ENCODE measurements around the gene SLAMF7. TPM values are rescaled to one million over a fixed set of nuclear protein-coding genes. Genes with fewer than 3 reads are reported as not detected.
"Not testable (repeated sequence)": the region's sequence is repeated elsewhere in the genome, so short reads cannot be mapped to it uniquely, and the experiment has no call there.

SLAMF7 gene, protein sequence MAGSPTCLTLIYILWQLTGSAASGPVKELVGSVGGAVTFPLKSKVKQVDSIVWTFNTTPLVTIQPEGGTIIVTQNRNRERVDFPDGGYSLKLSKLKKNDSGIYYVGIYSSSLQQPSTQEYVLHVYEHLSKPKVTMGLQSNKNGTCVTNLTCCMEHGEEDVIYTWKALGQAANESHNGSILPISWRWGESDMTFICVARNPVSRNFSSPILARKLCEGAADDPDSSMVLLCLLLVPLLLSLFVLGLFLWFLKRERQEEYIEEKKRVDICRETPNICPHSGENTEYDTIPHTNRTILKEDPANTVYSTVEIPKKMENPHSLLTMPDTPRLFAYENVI
- 0.24 TPM in 1 of 2 replicates, not detected in the other for total RNA-seq (2014; rRNA removed; shearing (Covaris generic))

DNA sequence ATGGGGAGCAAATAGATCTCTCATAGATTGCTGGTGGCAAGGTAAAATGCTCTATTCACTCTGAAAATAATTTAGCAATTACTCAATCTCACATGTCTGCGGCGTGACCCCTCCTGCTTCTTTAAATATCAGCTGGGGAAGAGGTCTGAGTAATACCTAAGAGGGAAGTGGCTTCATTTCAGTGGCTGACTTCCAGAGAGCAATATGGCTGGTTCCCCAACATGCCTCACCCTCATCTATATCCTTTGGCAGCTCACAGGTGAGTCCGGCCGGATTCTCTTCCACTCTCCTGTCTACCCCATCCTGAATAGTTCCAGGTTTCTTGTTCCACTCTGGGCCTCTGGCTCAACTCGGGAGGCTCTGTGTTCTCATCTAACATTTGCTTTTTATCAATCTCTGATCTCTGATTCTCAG, at the start of gene SLAMF7:
TSS of gene SLAMF7 (plus strand) at position 150 of the 414 bp plus-strand sequence. CDS start at position 205, 55 bp downstream.
- Histone ChIP-seq H3K4me3 (ENCODE audit: insufficient read depth, low read depth, low read length) (no peak within 1 kb of the TSS), H3K27me3 (ENCODE audit: control insufficient read depth, insufficient read depth, low read length) (no peaks in the 10 kb centered on the region), H3K36me3 (replicated peaks; ENCODE audit: control insufficient read depth, insufficient read depth, low read length) (no peaks in the 10 kb centered on the region)
- DNase-seq, result no peak

DNA sequence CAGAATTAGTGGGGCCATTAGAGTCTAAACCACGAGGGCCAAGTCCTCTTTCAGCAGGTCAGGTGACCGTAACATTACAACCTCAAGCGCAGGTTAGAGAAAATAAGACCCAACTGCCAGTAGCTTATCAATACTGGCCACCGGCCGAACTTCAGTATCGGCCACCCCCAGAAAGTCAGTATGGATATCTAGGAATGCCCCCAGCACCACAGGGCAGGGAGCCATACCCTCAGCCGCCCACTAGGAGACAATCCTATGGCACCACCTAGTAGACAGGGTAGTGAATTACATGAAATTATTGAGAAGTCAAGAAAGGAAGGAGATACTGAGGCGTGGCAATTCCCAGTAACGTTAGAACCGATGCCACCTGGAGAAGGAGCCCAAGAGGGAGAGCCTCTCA, 46.7 kb upstream of the SLAMF7 start:
- H3K36me3 ChIP-seq (replicated peaks; ENCODE audit: control insufficient read depth, insufficient read depth, low read length); H3K27me3 ChIP-seq (ENCODE audit: control insufficient read depth, insufficient read depth, low read length); H3K4me3 ChIP-seq (ENCODE audit: insufficient read depth, low read depth, low read length); DNase-seq: not testable (repeated sequence)

DNA sequence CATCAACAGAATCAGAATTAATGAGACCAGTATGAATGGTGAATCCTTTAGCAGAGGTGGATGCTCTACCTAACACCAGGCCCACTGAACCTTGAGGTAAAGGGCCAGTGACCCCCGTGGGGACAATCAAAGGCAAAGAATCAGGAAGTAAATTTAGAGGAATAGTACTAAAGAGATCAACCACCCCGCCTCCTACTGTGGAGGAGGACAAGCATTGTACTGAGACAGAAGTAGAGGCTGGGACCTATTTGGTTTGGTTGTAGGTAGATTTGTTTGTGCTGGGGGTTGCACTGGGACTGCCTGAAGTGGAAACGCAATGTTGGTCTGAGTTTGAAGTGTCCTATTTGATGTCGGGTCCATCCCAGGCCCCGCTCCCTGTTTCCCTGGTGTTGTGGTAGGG, 36.9 kb upstream of the SLAMF7 start:
- DNase-seq, result no peak
- no peaks in the 10 kb centered on the region for H3K27me3 ChIP-seq (ENCODE audit: control insufficient read depth, insufficient read depth, low read length)
- no peak overlapping the region for H3K4me3 ChIP-seq (ENCODE audit: insufficient read depth, low read depth, low read length)
- H3K36me3 ChIP-seq (replicated peaks; ENCODE audit: control insufficient read depth, insufficient read depth, low read length), result no peaks in the 10 kb centered on the region

DNA sequence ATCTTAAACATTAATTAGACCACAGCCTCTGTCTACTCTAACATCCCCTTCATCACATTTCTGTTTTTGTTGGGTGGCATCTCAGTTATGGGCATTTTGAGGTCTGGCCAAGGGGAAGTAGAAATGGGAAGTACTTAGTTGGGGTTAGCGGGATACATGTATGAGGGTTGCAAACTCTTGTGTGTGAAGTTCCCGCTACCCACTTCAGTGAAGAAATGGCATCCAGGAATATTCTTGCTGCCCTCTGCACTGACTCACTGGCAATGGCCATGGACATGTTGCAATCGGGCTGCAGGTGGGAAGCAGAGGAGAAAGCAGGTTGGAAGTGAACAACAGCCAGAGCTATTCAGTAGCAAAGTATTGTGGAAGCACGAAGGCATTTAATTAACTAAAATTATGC, 34.8 kb upstream of the SLAMF7 start:
- Histone ChIP-seq H3K4me3 (ENCODE audit: insufficient read depth, low read depth, low read length) (no peak overlapping the region), H3K36me3 (replicated peaks; ENCODE audit: control insufficient read depth, insufficient read depth, low read length) (no peaks in the 10 kb centered on the region), H3K27me3 (ENCODE audit: control insufficient read depth, insufficient read depth, low read length) (no peaks in the 10 kb centered on the region; the same call in 1 of the 2 replicates)
- no peak for DNase-seq

DNA sequence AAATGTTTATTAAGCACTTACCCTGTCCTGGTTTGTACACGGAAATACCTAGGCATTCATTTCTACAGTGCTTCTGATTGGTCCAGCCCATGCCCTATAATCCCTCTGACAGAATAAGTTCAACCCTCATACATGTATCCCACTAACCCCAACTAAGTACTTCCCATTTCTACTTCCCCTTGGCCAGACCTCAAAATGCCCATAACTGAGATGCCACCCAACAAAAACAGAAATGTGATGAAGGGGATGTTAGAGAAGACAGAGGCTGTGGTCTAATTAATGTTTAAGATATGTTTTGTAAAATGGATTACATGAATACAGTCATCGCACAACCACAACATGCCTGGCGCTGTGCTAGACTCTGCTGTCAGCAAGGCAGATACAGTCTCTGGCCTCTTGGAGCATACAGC, 33.8 kb upstream of the SLAMF7 start:
- H3K4me3 ChIP-seq (ENCODE audit: insufficient read depth, low read depth, low read length); H3K36me3 ChIP-seq (replicated peaks; ENCODE audit: control insufficient read depth, insufficient read depth, low read length); DNase-seq; H3K27me3 ChIP-seq (ENCODE audit: control insufficient read depth, insufficient read depth, low read length): not testable (repeated sequence)

DNA sequence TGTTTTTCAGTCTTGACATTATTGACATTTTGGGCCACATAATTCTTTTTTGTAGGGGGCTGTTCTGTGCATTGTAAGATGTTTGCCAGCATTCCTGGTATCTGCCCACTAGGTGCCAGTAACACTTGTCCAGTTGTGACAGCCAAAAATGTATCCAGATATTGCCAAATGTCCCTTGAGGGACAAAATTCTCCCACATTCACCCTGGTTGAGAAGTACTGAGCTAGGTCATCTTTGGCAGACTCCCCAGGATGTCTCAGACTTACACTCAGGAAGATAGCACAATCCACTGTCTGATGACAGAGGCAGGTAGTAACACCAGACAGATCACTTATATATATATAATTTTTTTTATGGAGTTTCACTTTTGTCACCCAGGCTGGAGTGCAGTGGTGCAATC, 33.3 kb upstream of the SLAMF7 start:
- DNase-seq, result no peak
- Histone ChIP-seq H3K36me3 (replicated peaks; ENCODE audit: control insufficient read depth, insufficient read depth, low read length) (no peaks in the 10 kb centered on the region), H3K27me3 (ENCODE audit: control insufficient read depth, insufficient read depth, low read length) (no peaks in the 10 kb centered on the region; the same call in 1 of the 2 replicates), H3K4me3 (ENCODE audit: insufficient read depth, low read depth, low read length) (no peak overlapping the region)

DNA sequence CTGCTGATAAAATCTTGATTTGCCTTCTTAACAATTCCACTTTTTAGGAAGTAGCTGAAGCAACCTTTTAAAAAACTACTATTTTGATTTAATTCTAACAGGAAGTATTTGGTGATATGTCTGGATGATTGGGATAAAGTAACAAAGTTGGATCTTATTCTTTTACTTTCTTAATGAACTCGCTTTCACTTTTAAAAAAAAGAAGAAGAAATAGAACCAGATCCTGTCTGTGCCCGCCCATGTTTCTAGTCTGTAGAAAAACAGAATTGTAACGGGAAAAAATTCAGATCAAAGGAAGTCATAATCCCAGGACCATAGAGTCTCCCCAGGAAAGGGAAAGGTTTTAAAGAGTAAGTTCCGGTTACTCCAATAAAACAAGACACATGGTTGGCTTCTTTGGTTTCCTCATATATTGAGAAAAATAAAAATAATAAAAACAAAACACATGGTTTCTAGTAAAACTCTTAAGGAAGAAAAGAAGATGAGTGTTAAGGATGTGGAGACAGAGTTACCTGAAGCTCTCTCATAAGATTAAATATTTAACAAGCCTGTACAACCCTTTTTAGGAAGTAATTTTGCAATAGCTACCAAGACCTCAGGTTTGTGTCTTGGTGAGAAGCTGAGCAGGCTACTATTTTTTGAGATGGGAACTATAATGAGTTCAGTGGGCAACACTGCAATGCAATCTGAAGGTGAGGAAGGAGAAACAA, 32.4 kb upstream of the SLAMF7 start:
- H3K4me3 ChIP-seq (ENCODE audit: insufficient read depth, low read depth, low read length), result no peak overlapping the region
- H3K27me3 ChIP-seq (ENCODE audit: control insufficient read depth, insufficient read depth, low read length), result no peaks in the 10 kb centered on the region; the same call in 1 of the 2 replicates
- DNase-seq, result no peak
- no peaks in the 10 kb centered on the region for H3K36me3 ChIP-seq (replicated peaks; ENCODE audit: control insufficient read depth, insufficient read depth, low read length)

DNA sequence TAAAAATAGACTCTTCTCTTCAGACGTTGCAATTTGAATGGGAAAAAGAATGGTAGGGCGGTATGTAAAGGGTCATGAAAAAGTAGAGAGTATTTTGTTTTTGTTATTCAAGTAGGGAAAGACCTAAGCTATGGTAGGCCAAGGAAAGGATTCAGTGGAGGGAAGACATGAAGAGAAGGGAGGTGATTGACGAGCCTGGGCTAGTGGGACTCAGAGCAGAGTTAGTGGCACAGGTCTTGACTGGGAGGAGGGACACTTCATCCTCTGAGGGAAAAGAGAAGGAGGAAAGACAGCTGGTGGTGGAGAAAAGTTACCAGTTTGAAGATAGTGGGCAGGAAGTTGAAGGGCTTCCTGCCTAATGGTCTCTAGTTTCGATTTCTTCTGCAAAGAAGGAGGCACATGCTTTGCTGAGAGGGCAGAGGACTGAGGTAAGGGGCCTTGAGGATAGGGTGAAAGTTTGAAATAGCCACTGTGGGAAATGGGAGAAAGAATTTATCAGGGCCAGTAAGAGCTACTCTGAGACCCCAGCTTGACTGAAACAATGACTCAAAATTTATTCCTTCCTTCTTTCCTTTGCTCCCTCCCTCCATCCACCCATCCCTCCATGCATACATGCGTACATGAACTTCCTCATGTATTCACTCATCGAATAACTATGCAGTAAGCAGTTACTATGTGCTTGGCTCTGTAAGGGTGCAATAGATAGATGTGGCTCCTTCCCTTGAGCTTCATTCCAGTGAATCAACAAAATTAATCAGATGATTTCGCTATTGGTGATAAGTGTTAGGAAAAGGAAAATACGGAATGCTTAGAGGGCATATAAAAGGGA, 31.6 kb upstream of the SLAMF7 start:
- H3K27me3 ChIP-seq (ENCODE audit: control insufficient read depth, insufficient read depth, low read length), result no peaks in the 10 kb centered on the region; the same call in 1 of the 2 replicates
- no peak overlapping the region for H3K4me3 ChIP-seq (ENCODE audit: insufficient read depth, low read depth, low read length)
- H3K36me3 ChIP-seq (replicated peaks; ENCODE audit: control insufficient read depth, insufficient read depth, low read length), result no peaks in the 10 kb centered on the region
- DNase-seq, result no peak

DNA sequence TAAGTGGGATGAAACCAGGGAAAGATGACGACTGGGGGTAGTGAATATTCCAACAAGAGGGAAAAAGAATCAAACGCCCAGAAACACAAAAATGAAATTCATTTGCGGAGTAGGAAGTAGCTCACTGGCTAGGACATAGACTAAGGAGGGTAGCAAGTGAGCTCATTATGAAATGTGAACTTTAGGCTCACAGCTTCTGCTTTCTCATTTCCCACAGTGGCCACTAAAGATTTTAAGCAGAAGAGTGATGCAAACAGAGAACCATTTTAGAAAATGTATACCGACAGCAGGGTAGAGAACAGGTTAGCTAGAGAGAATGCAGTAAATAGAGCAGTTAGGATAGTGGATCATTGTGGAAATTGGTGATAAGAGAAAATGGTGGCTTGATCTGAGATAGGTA, 30.9 kb upstream of the SLAMF7 start:
- no peak overlapping the region for H3K4me3 ChIP-seq (ENCODE audit: insufficient read depth, low read depth, low read length)
- H3K27me3 ChIP-seq (ENCODE audit: control insufficient read depth, insufficient read depth, low read length), result no peaks in the 10 kb centered on the region; the same call in 1 of the 2 replicates
- no peak for DNase-seq
- no peaks in the 10 kb centered on the region for H3K36me3 ChIP-seq (replicated peaks; ENCODE audit: control insufficient read depth, insufficient read depth, low read length)

DNA sequence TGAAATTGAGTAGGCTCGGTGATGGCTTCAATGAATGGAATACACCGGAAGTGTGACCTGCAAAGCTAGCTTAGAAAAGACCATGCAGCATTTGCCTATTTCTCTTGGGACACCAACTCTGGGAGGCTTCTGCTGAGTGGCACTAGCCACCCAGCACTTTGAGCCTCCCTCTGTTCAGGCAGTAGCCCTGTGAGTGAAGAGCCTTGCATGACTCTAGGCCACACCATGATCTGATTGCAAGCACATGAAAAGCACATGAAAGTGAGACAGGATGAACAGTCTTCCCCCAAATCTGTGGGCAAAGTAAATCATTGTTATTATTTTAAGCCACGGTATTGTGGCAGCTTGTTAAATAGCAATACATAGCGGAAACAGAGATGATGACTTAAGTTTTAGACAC, 30.2 kb upstream of the SLAMF7 start:
- Histone ChIP-seq H3K36me3 (replicated peaks; ENCODE audit: control insufficient read depth, insufficient read depth, low read length) (no peaks in the 10 kb centered on the region), H3K27me3 (ENCODE audit: control insufficient read depth, insufficient read depth, low read length) (no peaks in the 10 kb centered on the region; the same call in 1 of the 2 replicates), H3K4me3 (ENCODE audit: insufficient read depth, low read depth, low read length) (no peak overlapping the region)
- DNase-seq, result no peak

DNA sequence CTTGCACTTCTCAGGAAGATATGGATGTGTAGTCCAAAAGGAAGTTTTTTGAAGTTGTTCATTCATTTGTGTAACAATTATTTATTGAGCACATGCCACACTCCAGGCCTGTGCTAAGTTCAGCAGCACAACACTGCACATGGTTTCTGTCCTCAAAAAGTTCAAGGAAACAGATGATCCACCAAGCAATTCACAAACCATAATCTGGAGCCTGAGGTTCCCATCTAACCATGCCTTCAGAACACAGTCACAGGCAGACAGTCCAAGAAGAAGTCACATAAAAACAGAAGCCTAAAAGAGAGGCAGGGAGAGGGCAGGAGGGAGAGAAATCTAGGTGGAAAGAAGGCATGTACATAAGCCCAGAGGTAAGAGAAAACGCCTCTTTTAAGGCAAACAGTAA, 29.3 kb upstream of the SLAMF7 start:
- Histone ChIP-seq H3K36me3 (replicated peaks; ENCODE audit: control insufficient read depth, insufficient read depth, low read length) (no peaks in the 10 kb centered on the region), H3K4me3 (ENCODE audit: insufficient read depth, low read depth, low read length) (no peak overlapping the region), H3K27me3 (ENCODE audit: control insufficient read depth, insufficient read depth, low read length) (no peaks in the 10 kb centered on the region; the same call in 1 of the 2 replicates)
- no peak for DNase-seq

DNA sequence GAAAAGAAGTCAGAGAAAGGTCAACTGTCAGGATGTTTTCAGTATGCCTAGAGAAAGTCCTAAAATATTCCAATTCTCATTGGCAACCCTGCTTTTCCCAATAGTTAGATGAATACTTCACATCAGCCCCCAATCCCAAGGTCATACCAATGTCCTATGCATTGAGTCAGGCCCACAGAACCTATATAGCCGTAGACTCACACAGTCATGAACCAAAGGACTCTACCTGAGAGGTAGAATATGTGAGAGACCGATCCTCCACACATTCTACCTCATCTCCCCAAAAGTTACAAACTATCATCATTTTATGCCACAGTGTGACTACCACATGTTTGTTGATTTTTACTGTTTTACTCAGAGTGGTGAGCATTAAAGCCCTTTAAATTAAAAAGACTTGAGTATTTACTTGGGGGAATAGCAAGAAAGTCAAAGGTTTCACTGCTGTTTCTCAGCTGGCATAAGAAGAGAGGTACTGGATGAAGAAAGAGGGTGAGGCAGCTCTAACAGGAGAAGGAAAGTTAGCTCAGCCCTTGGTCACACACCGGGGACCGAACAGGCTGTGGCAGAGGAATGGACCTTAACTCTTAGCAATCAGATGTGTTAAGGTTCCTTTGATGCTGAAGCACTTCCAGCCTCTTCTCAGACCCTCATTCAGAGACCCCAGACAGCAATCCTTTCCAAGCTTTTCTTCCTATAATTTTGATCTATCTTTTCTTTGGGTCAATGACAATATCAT, 28.4 kb upstream of the SLAMF7 start:
- Histone ChIP-seq H3K27me3 (ENCODE audit: control insufficient read depth, insufficient read depth, low read length) (no peaks in the 10 kb centered on the region; the same call in 1 of the 2 replicates), H3K4me3 (ENCODE audit: insufficient read depth, low read depth, low read length) (no peak overlapping the region), H3K36me3 (replicated peaks; ENCODE audit: control insufficient read depth, insufficient read depth, low read length) (no peaks in the 10 kb centered on the region)
- no peak for DNase-seq

DNA sequence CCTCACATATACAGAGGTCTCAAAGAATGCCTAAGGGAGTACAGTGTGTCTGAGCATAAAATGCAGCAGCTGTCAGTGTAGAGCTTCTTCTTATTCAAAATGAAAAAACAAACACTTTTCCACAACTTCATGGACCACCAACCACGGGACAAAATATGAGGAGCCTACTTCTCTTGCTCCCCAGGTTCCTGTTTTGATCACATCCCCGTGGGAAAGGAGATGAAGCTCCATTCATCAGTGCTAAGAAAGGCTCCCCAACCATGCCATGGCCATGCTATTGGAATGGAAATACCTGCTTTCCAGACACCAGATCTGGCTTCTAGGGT, 27.8 kb upstream of the SLAMF7 start:
- Histone ChIP-seq H3K4me3 (ENCODE audit: insufficient read depth, low read depth, low read length) (no peak overlapping the region), H3K36me3 (replicated peaks; ENCODE audit: control insufficient read depth, insufficient read depth, low read length) (no peaks in the 10 kb centered on the region), H3K27me3 (ENCODE audit: control insufficient read depth, insufficient read depth, low read length) (no peaks in the 10 kb centered on the region; the same call in 1 of the 2 replicates)
- no peak for DNase-seq
